GM12872 (cell line): Measurements from ENCODE around the gene TBC1D10B.

ENCODE experiments used
- TF ChIP-seq, protein P1 (sequence below): IDR thresholded peaks from 3 replicates; pipeline ENCODE4 v1.5.1; 2011; ENCODE audit warnings: low read depth, mild to moderate bottlenecking, low read length, moderate library complexity; ENCODE audit not compliant: insufficient read depth

Gene TBC1D10B

DNA sequence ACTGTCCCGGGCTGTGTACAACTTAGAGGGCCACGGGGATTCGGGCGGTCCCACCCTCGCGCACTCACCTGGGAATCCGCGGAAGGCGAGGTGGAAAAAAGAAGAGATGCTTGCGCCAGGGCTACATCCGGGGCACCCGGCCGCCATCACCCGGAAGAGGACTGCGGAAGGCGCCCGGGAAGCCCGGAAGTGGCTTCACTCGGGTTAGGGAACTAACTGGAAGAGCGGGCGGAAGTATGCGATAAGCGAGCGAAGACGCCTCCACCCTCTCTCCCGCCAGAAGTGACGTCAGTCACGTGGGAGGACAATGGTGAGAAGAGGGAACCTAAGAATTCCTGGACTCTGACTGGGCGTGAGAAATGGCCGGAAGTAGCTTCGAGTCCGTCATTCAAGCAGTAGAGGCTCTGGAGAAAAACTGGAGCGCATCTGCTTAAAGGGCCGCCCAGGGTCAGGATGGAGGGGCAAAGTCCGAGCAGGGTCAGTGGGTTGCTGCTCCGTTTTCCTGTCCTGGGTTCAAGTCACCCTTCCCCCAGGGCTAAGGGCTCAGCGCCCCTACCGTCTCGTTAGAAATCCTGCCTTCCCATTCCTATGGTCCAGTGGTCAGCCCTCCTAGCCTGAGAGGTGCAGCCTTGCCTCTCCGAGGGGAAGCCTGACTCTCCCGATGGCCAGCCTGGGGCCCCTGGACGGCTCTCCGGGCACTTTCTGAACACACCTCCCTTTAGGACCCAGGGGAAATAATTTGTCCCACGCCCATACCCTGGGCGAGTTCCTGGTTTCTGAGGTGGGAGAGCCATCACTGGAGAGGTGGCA lies 14.9 kb downstream of the TBC1D10B start, which contains the start of gene CD2BP2:
Gene CD2BP2, minus strand, starts transcription at position 165 of the 810 bp plus-strand sequence. CDS start 627 bp downstream, outside the sequence.
- TF ChIP-seq, protein P1, sequence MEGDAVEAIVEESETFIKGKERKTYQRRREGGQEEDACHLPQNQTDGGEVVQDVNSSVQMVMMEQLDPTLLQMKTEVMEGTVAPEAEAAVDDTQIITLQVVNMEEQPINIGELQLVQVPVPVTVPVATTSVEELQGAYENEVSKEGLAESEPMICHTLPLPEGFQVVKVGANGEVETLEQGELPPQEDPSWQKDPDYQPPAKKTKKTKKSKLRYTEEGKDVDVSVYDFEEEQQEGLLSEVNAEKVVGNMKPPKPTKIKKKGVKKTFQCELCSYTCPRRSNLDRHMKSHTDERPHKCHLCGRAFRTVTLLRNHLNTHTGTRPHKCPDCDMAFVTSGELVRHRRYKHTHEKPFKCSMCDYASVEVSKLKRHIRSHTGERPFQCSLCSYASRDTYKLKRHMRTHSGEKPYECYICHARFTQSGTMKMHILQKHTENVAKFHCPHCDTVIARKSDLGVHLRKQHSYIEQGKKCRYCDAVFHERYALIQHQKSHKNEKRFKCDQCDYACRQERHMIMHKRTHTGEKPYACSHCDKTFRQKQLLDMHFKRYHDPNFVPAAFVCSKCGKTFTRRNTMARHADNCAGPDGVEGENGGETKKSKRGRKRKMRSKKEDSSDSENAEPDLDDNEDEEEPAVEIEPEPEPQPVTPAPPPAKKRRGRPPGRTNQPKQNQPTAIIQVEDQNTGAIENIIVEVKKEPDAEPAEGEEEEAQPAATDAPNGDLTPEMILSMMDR, result no peak

DNA sequence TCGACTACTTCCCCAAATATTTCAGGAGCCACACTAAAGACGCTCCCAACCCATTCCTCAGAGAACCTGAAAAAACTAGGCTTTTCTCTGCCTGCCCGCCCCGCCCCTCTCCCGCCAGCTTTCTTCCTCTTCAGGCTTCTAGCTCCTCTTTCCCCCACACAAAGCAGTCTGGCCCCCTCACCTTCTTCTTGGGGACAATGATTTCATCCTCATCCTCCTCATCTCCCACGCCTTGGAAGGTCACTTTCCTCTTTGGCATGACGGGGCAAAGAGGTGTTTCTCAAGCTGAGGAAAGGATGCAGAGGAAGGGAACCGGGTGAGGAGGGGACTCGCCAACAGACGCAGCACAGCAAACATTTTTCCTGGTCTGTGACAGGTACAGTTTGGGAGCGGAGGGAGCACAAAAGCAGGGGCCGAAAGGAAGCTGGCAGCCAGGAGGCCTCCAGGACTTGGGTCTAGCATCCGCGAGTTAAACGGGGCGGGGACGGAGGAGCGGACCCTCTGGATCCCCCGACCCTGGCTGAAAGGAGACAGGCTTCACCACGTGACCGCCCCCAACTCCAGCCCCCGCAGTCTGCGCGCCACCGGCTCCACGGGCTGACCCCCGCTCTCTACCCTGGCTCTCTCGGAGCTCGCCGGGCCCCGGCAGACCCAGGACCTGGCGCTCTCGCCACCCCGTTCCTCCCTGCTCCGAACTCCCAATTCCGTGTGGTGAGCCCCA lies 15.7 kb downstream of the TBC1D10B start:
- TF ChIP-seq, protein P1, result no peak

DNA sequence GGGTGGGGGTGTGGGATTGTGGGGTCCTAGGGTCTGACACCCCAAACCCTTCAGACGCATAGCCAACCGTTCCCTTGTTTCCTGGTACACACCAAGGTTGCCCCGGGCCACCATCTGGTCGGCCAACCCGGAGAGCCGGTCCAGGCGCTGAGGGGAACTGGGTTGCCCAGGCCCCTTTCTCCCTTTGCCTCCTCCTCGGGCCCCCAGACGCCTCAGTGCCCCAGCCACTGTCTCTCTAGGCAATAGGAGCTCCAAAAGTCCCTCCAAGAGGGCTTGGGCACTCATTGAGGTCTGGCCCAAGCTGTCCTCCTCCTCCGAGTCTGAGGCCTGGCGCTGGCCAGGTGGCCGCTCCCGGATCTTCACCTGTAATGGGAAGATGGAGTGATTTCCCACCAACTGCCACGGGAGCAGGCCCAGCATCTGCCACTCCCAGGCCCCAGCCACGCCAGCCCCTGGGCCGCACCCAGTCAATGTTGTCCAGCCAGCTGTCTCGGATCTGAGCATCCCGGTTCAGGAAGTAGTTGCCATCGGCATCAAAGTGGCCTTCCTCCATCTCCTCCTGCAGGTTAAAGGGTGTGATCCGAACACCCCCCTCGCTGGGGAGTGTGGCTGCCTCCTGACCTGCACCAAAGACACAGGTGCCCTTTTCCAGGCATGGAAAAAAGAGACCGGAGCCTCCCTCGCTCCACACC lies 16.7 kb downstream of the TBC1D10B start:
- TF ChIP-seq, protein P1, result no peak

DNA sequence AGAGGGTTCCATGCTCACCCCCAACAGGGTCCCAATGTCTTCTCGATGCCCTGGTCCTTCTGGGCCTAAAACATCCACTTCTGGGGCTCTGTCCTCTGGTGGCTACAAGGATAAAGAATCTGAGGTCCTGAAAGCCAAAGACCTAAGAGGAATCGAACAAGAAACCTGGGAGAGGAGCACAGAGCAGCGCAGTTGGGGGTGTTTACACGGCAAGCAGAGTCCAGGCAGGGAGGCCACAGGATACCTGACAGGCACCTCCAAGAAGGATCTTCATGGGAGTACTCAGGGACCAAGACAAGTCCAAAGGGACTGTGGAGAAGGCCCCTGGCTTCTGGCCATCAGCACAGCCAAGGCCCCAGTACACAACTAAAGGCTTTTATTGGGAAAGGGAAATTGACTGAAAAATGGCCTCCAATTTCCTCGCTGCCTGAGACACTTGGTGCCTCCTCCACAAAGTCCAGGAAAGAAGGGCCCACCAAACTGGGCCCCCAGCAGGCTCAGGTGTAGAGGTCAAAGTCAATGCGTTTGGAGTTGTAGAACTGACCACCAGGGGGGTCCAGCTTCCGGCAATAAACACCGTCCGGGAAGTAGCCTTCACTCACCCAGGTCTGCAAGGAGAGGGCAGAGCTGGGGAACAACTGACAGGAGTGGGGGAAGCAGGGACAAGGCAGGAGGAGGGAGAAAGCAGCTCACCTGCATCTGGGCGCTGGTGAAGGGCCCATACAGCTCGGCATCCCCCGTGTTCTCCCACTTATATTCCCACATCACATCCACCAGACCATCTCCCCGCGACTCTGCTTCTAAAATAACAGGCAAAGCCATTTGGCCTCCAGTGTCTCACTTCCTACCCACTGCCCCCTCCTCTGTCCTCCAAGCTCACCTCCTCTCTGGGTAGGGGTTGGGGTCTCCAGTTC lies 17.5 kb downstream of the TBC1D10B start:
- TF ChIP-seq, protein P1, result no peak

DNA sequence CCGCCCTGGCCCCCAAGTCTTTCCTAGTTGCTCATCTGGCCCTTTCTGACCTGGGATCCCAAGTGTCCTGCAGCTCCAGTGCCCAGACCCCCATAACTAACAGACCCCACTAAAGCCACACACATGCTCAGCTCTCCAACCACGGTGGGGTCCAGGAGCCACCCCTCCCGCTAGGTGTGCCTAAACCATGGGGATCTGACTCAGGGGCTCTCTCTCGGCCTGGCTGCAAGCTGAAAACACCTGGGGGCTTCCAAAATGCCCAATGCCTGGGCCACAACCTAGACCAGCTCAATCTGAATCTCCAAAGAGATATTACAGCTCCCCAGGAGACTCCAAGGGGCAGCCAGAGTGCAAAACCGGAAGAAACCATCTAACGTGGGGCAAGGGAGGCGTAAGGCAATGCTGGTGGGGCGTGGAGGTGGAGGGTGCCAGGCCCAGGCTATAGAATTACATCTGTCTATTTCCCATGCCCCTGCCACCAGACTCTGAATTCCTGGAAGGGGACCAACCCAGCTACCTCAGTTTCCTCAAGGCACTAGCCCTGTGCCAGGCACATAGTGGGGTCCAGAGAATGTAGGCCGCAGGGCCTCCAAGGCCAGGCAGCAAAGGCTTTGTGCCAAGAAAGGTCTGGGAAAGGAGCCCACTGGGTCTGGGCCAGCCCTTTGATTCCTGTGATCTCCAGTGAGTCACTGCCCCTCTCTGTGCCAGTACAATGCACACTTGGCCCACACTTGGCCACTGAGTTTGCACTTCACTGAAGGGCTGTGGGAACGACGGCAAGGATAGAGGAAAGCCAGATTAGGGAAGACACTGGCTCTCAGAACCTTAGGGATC lies 18.5 kb downstream of the TBC1D10B start:
- TF ChIP-seq, protein P1, result no peak

DNA sequence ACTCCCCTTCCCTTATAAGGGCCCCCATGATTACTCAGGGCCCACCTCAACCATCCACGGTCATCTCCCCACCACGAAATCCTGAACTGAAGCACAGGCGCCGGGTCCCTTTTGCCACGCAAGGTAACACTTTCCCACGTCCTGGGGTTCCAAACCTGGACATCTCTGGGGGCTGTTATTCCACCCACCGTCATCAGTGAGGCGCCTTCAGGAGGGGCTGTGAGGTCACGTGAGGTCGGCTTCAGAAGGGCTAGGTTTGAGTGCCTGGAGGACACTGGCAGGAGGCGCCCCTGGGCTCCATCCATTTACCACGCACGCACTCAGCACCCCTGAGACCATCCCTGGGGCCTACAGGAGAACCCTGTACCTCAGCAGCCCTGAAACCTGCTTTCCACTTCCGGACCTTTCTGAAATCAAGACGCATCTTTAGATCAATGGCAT lies 19.3 kb downstream of the TBC1D10B start:
- TF ChIP-seq, protein P1, result no peak
